Ectodermal cell (in vitro differentiated cells): ENCODE data around the gene CP.
A peak's percentile ranks its signal among the peaks of the same experiment; 100 is the strongest.
"Not testable (repeated sequence)": the region's sequence is repeated elsewhere in the genome, so short reads cannot be mapped to it uniquely, and the experiment has no call there.

Experiments used
- H3K27ac ChIP-seq: 2 replicates; pipeline ENCODE4 v1.7.0; 2013; ENCODE audit warnings: mild to moderate bottlenecking, low read depth, low read length; ENCODE audit not compliant: insufficient read depth, poor library complexity, severe bottlenecking
- H3K27me3 ChIP-seq: 2 replicates; pipeline ENCODE4 v1.7.0; 2013; ENCODE audit warnings: mild to moderate bottlenecking, low read length; ENCODE audit not compliant: insufficient read depth, control insufficient read depth, poor library complexity, severe bottlenecking
- H3K36me3 ChIP-seq: one replicate; pipeline ENCODE4 v1.7.0; 2013; ENCODE audit warnings: low read length; ENCODE audit not compliant: control insufficient read depth, insufficient read depth
- H3K4me1 ChIP-seq: one replicate; pipeline ENCODE4 v1.7.0; 2013; ENCODE audit warnings: low read length; ENCODE audit not compliant: control insufficient read depth, insufficient read depth
- H3K4me3 ChIP-seq: 2 replicates; pipeline ENCODE4 v1.7.0; 2013; ENCODE audit warnings: low read depth, low read length, control low read depth; ENCODE audit not compliant: insufficient read depth
- H3K9me3 ChIP-seq: 2 replicates; pipeline ENCODE4 v1.7.0; 2013; ENCODE audit warnings: mild to moderate bottlenecking, low read length, moderate library complexity; ENCODE audit not compliant: control insufficient read depth
- WGBS, 2 experiments: methylation state at CpG; one replicate each; pipeline ENCODE4 v1.1.7; 2013; ENCODE audit warnings: missing lambda C conversion rate in 2 of 2; 5-methylcytosine and 5-hydroxymethylcytosine counted together

CP gene

GRCh38 chr3:149231871-149232270, 10.2 kb upstream of the CP start:
- H3K27ac ChIP-seq, result no peak overlapping the region
- H3K4me3 ChIP-seq, result no peak overlapping the region
- no peaks in the 10 kb centered on the region for H3K36me3 ChIP-seq
- 91 to 94% methylated on average over 2 of the region's 2 CpGs for WGBS, 2 experiments
- H3K27me3 ChIP-seq, result no peaks in the 10 kb centered on the region
- no peaks in the 10 kb centered on the region for H3K9me3 ChIP-seq
- no peaks in the 10 kb centered on the region for H3K4me1 ChIP-seq

GRCh38 chr3:149227591-149228268, 6.1 kb upstream of the CP start:
- H3K27me3 ChIP-seq, result no peaks in the 10 kb centered on the region

DNA sequence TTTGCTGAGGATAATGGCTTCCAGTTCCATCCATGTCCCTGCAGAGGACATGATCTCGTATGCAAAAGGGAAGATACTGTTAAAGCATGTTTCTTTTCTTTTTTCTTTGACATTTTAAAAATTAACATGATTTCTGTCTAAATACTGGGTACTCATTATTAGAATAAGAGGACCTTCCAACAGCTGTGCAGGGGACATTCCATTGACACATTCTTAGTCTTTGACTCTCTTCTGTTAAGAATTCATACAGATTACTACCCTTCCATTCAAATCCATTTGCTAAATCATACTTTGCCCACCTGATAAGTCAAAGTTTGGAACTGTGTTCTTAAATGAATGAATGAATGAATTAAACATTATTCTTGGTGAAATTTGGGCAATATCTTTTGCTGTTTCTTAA, 5.1 kb upstream of the CP start:
- H3K27ac ChIP-seq, result no peak overlapping the region
- H3K9me3 ChIP-seq, result no peaks in the 10 kb centered on the region
- peaks cover 7% of the 10 kb centered on the region for H3K4me1 ChIP-seq
- H3K4me3 ChIP-seq, result no peak overlapping the region
- WGBS, 2 experiments, result 82% methylated on average over 1 of the region's 1 CpG; no CpG with 5 or more reads in 1 of the 2 experiments
- H3K36me3 ChIP-seq, result no peaks in the 10 kb centered on the region
- H3K27me3 ChIP-seq, result no peaks in the 10 kb centered on the region

More at GRCh38 chr3:149227591-149228268, 6.1 kb upstream of the CP start:
- Histone ChIP-seq H3K4me1 (peaks cover 7% of the 10 kb centered on the region), H3K36me3 (no peaks in the 10 kb centered on the region), H3K9me3 (no peaks in the 10 kb centered on the region), H3K4me3 (no peak overlapping the region), H3K27ac (no peak overlapping the region)
- WGBS, 2 experiments, result 93 to 94% methylated on average over 5 of the region's 5 CpGs

DNA sequence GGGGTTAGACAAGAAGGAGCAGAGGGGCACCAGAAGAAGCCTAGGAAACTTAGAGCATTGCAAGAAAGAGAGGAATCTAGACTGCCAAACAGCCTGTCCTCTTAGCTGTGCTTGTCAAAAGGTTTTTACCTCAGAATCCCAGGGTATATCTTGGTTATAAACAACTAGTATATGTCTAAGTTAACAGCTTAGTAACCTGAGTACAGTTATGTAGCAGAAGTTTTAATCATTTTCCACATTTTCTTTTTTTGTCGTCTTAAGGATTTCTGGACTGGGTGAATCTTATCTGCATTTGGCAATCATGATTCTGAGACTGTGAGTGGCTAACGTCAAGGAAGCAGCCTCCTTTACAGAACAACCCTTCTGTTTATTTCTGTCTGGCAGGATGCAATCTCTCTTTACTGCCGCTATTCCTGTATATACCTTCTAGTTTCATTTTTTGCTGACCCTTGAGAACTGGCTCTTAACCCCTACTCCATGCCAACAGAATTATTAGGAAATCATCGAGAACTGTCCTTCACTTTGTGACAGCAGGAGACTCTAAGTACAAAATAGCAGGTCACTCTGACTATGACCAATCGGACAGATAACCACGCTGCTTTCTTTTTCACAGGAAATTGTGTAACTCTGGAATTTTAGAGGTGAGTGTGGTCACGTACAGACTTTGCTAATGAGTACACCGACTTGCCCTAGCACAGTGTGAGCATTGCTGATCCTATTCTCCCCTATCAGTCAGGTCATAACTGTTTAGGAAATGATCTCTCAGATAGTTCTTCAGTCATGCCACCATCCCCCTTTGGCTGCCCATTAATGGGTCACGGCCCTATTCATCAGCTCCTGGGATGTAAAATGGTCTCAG, 3.3 kb upstream of the CP start:
- no peak overlapping the region for H3K4me3 ChIP-seq
- peak overlapping the region; percentile 21 for H3K27ac ChIP-seq
- 86 to 90% methylated on average over 8 to 9 of the region's 9 CpGs for WGBS, 2 experiments

DNA sequence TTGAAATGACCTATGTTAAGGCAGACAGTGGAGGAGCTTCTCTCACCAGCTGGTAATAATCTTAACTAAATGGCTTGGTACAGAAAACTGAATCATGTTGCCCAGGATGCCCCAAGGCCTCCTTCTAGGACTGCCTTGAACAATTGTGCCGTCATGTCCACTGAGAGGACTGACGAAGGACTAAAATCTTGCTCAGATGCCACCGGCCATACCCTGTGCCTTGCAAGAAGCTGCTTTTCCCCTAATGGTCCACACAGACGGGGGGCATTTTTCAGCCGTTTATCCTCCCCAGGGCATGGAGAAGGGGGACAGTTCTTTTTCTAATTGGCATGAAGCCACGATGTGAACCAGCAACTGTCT, 1.8 kb upstream of the CP start:
- H3K4me1 ChIP-seq, result peaks cover 7% of the 10 kb centered on the region
- H3K36me3 ChIP-seq, result no peaks in the 10 kb centered on the region
- no peaks in the 10 kb centered on the region for H3K9me3 ChIP-seq
- no peak overlapping the region for H3K27ac ChIP-seq
- WGBS, 2 experiments, result 92 to 97% methylated on average over 6 of the region's 6 CpGs
- no peak overlapping the region for H3K4me3 ChIP-seq
- H3K27me3 ChIP-seq, result no peaks in the 10 kb centered on the region

More for the DNA sequence above, 3.3 kb upstream of the CP start:
- H3K36me3 ChIP-seq, result no peaks in the 10 kb centered on the region
- H3K4me1 ChIP-seq, result peaks cover 7% of the 10 kb centered on the region
- no peaks in the 10 kb centered on the region for H3K27me3 ChIP-seq
- H3K9me3 ChIP-seq, result no peaks in the 10 kb centered on the region

- H3K36me3 ChIP-seq, H3K27me3 ChIP-seq, H3K9me3 ChIP-seq, H3K4me1 ChIP-seq, H3K4me3 ChIP-seq, H3K27ac ChIP-seq: not testable (repeated sequence)
- WGBS, 2 experiments, result 89 to 94% methylated on average over 1 of the region's 1 CpG
These were observed 2.1 kb downstream of the CP start for GRCh38 chr3:149219380-149220121.

- Histone ChIP-seq H3K27me3 (no peaks in the 10 kb centered on the region), H3K27ac (no peak overlapping the region), H3K9me3 (no peaks in the 10 kb centered on the region), H3K4me1 (peaks cover 6% of the 10 kb centered on the region), H3K36me3 (no peaks in the 10 kb centered on the region), H3K4me3 (no peak overlapping the region)
- WGBS, 2 experiments, result 94 to 96% methylated on average over 5 of the region's 5 CpGs
These were observed 4.3 kb downstream of the CP start for GRCh38 chr3:149217347-149217746.

DNA sequence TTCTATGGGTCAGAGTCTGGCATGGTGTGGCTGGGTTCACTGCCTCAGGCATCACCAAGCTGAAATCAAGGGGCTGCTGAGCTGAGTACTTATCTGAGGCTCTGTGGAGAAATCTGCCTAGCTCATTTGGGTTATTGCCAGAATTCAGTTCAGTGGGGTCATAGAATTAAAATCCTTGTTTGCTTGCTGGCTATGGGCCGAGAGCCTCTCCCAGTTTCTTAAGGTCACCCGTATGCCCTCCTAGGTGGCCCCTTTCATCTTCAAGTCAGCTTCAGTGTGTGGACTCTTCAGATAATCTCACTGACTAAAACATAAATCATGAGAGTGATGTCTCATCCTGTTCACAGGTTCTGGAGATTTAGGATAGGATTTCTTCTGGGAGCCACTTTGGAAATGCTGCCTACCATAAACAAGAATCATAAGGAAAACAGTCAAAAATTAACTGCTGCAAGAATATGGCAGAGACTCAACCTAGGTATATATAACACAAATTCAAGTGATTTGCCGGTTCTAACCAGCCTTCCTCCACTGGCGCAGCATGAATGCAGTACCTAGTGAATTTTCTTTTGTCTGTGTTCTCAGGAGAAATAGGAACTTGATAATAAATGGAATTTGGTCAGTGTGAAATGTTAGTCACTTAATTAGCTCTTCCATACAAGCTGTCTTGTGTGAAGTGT, 5.3 kb downstream of the CP start:
- peaks cover 6% of the 10 kb centered on the region for H3K4me1 ChIP-seq
- H3K27me3 ChIP-seq, result no peaks in the 10 kb centered on the region
- no peak overlapping the region for H3K27ac ChIP-seq
- no peaks in the 10 kb centered on the region for H3K36me3 ChIP-seq
- H3K4me3 ChIP-seq, result no peak overlapping the region
- no peaks in the 10 kb centered on the region for H3K9me3 ChIP-seq
- 89 to 94% methylated on average over 4 of the region's 4 CpGs for WGBS, 2 experiments

GRCh38 chr3:149215515-149215914, 6.1 kb downstream of the CP start:
- Histone ChIP-seq H3K36me3 (no peaks in the 10 kb centered on the region), H3K4me1 (peaks cover 6% of the 10 kb centered on the region), H3K9me3 (no peaks in the 10 kb centered on the region), H3K27me3 (no peaks in the 10 kb centered on the region), H3K27ac (no peak overlapping the region), H3K4me3 (no peak overlapping the region)
- WGBS, 2 experiments, result 50 to 82% methylated on average over 1 to 2 of the region's 2 CpGs
